Kidney (tissue), 14 donors: ENCODE measurements around the gene MAGOH. TPM values are rescaled to one million over a fixed set of nuclear protein-coding genes. Genes with fewer than 3 reads are reported as not detected.
A peak's percentile ranks its signal among the peaks of the same experiment; 100 is the strongest.

Experiments used
- DNase-seq, 5 donors: peaks; one replicate each; pipeline ENCODE4 v3.0.0-alpha.2; 2013 to 2020
- FAIRE-seq: peaks from 2 replicates; lab custom pipeline; 2012; peaks lifted over from hg19 to GRCh38; lab: Jason Lieb, UNC
- H3K27ac ChIP-seq, 2 donors: one replicate each; pipeline ENCODE4 v1.7.0; 2013; ENCODE audit warnings: low read depth in 2 of 2, low read length in 2 of 2, inconsistent platforms in 1 of 2
- H3K27me3 ChIP-seq: one replicate; pipeline ENCODE4 v1.7.1; 2013; ENCODE audit warnings: low read length, inconsistent platforms; ENCODE audit not compliant: control insufficient read depth, insufficient read depth
- H3K36me3 ChIP-seq, 3 donors: one replicate each; pipeline versions ENCODE4 v1.7.0 to v1.7.1; 2013; ENCODE audit warnings: low read length in 3 of 3, control low read depth in 1 of 3, inconsistent platforms in 1 of 3; ENCODE audit not compliant: insufficient read depth in 3 of 3, control insufficient read depth in 2 of 3
- H3K4me1 ChIP-seq, 3 donors: one replicate each; pipeline versions ENCODE4 v1.7.0 to v1.7.1; 2013; ENCODE audit warnings: low read length in 3 of 3, inconsistent platforms in 1 of 3, low read depth in 1 of 3; ENCODE audit not compliant: control insufficient read depth in 2 of 3, insufficient read depth in 2 of 3
- H3K4me3 ChIP-seq, 3 donors: one replicate each; pipeline versions ENCODE4 v1.7.0 to v1.8.1; 2013; ENCODE audit warnings: low read length in 3 of 3, control low read depth in 1 of 3, inconsistent platforms in 1 of 3
- H3K9ac ChIP-seq, 3 donors: one replicate each; pipeline versions ENCODE4 v1.7.0 to v1.7.1; 2013; ENCODE audit warnings: low read length in 3 of 3, control low read depth in 1 of 3, inconsistent platforms in 1 of 3
- H3K9me3 ChIP-seq, 3 donors: one replicate each; pipeline versions ENCODE4 v1.7.0 to v1.7.1; 2013; ENCODE audit warnings: low read length in 3 of 3, control low read depth in 1 of 3, inconsistent platforms in 1 of 3; ENCODE audit not compliant: control insufficient read depth in 2 of 3, insufficient read depth in 1 of 3
- intact Hi-C: fragments of 100-400 bp; cut with DNase I; formaldehyde crosslinking; loops from one replicate; pipeline ENCODE4 v1.11.1; 2022
- polyA plus RNA-seq: library from polyadenylated mRNA; stranded (reverse); fragments of 350-450 nt; fragmentation: Illumina TruSeq; extraction: RNeasy Lipid Tissue Mini Kit (QIAGEN cat#74804); gene quantifications from one replicate; pipeline ENCODE4 v1.2.3, GENCODE V29; 2014; ENCODE audit warnings: low read depth, low replicate concordance; ENCODE audit not compliant: insufficient read depth
- total RNA-seq: library from RNA; stranded (reverse); fragmentation: NEBNext Ultra II Directional; extraction: Animal tissue kit (Norgen Biotek cat#: 25700); gene quantifications from one replicate; pipeline ENCODE4 v1.2.1, GENCODE V29; 2021
- TF ChIP-seq, protein P1 (sequence below): IDR thresholded peaks from 3 replicates; pipeline ENCODE4 v1.5.1; 2012; ENCODE audit warnings: mild to moderate bottlenecking, moderate library complexity, borderline replicate concordance; ENCODE audit not compliant: insufficient read depth; ENCODE audit errors: extremely low read depth
- donor health status: control.
- donor health status: control.
- donor health status: control.
- donor health status: control.
- donor health status: control.
- donor health status: DM: yes; HTN: yes; CAD: no.
- donor health status: Normal renal cell carcinoma (clear cell type).

Gene MAGOH
- total and polyA plus RNA-seq, 2 donors from 2014 or later = 39.4 to 64.6 TPM

GRCh38 chr1:53276153-53276901 is 38.0 kb upstream of the MAGOH start:
- Histone ChIP-seq H3K36me3 (no peaks in the 10 kb centered on the region), H3K9ac (no peak overlapping the region), H3K27me3 (no peaks in the 10 kb centered on the region), H3K27ac (no peak overlapping the region), H3K9me3 (no peaks in the 10 kb centered on the region), H3K4me3 (no peak overlapping the region), H3K4me1 (no peaks in the 10 kb centered on the region)
- intact Hi-C loops = no loop called here
- TF ChIP-seq, protein P1, sequence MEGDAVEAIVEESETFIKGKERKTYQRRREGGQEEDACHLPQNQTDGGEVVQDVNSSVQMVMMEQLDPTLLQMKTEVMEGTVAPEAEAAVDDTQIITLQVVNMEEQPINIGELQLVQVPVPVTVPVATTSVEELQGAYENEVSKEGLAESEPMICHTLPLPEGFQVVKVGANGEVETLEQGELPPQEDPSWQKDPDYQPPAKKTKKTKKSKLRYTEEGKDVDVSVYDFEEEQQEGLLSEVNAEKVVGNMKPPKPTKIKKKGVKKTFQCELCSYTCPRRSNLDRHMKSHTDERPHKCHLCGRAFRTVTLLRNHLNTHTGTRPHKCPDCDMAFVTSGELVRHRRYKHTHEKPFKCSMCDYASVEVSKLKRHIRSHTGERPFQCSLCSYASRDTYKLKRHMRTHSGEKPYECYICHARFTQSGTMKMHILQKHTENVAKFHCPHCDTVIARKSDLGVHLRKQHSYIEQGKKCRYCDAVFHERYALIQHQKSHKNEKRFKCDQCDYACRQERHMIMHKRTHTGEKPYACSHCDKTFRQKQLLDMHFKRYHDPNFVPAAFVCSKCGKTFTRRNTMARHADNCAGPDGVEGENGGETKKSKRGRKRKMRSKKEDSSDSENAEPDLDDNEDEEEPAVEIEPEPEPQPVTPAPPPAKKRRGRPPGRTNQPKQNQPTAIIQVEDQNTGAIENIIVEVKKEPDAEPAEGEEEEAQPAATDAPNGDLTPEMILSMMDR = no peak
- DNase-seq = peak in 1 of 5 donors; percentile 39
- no peak for FAIRE-seq

GRCh38 chr1:53275566-53275965 is 37.2 kb upstream of the MAGOH start:
- Histone ChIP-seq H3K4me1 (no peaks in the 10 kb centered on the region), H3K9ac (no peak overlapping the region), H3K27me3 (no peaks in the 10 kb centered on the region), H3K4me3 (no peak overlapping the region), H3K27ac (no peak overlapping the region), H3K36me3 (no peaks in the 10 kb centered on the region), H3K9me3 (no peaks in the 10 kb centered on the region)
- TF ChIP-seq, protein P1 = no peak
- intact Hi-C loops = no loop called here
- no peak for FAIRE-seq
- DNase-seq = peak in 1 of 5 donors; percentile 39

GRCh38 chr1:53274541-53275185 is 36.3 kb upstream of the MAGOH start:
- intact Hi-C loops = no loop called here
- DNase-seq (peak in 1 of 5 donors; percentile 38), FAIRE-seq (no peak)

More at GRCh38 chr1:53274541-53275185, 36.3 kb upstream of the MAGOH start:
- no peak overlapping the region for H3K27ac ChIP-seq
- TF ChIP-seq, protein P1 = no peak
- no peaks in the 10 kb centered on the region for H3K36me3 ChIP-seq
- no peaks in the 10 kb centered on the region for H3K27me3 ChIP-seq
- no peaks in the 10 kb centered on the region for H3K4me1 ChIP-seq
- no peak overlapping the region for H3K4me3 ChIP-seq
- no peak overlapping the region for H3K9ac ChIP-seq
- H3K9me3 ChIP-seq = no peaks in the 10 kb centered on the region
